ENCODE data around the gene GIGYF1.

Gene GIGYF1

GRCh38 chr7:100679129-100679926 lies 14.7 kb downstream of the GIGYF1 start:
- DNase-seq (ENCODE audit: low read depth), result no peak
- H3K4me3 ChIP-seq (ENCODE audit: low read depth, low read length), result no peak overlapping the region
- no peak for TF ChIP-seq CTCF (IDR thresholded peaks at IDR 0.05; ENCODE audit: insufficient read depth, low read depth, low read length, missing control alignments)

GRCh38 chr7:100678291-100678984 lies 15.6 kb downstream of the GIGYF1 start:
- TF ChIP-seq CTCF (IDR thresholded peaks at IDR 0.05; ENCODE audit: insufficient read depth, low read depth, low read length, missing control alignments), result no peak
- DNase-seq (ENCODE audit: low read depth), result no peak
- H3K4me3 ChIP-seq (ENCODE audit: low read depth, low read length), result no peak overlapping the region

GRCh38 chr7:100677308-100678267 lies 16.5 kb downstream of the GIGYF1 start:
- DNase-seq (ENCODE audit: low read depth), result no peak
- H3K4me3 ChIP-seq (ENCODE audit: low read depth, low read length), result no peak overlapping the region
- no peak for TF ChIP-seq CTCF (IDR thresholded peaks at IDR 0.05; ENCODE audit: insufficient read depth, low read depth, low read length, missing control alignments)

- H3K4me3 ChIP-seq (ENCODE audit: low read depth, low read length), result peak overlapping the region; percentile 68
- no peak for TF ChIP-seq CTCF (IDR thresholded peaks at IDR 0.05; ENCODE audit: insufficient read depth, low read depth, low read length, missing control alignments)
- DNase-seq (ENCODE audit: low read depth), result no peak
Observed at GRCh38 chr7:100676501-100677306, 17.3 kb downstream of the GIGYF1 start.

GRCh38 chr7:100675581-100676350 lies 18.3 kb downstream of the GIGYF1 start:
- peak overlapping the region; percentile 68 for H3K4me3 ChIP-seq (ENCODE audit: low read depth, low read length)
- TF ChIP-seq CTCF (IDR thresholded peaks at IDR 0.05; ENCODE audit: insufficient read depth, low read depth, low read length, missing control alignments), result no peak
- DNase-seq (ENCODE audit: low read depth), result peak; percentile 91

Measured in GM12865 (cell line).